AG09309 (cell line): Measurements from ENCODE around the gene GLP1R.

Experiments
- DNase-seq: peaks from one replicate; pipeline ENCODE4 v3.0.0-alpha.2; 2010; ENCODE audit warnings: low read depth
- H3K4me3 ChIP-seq: 2 replicates; pipeline ENCODE4 v1.5.1; 2011; ENCODE audit warnings: mild to moderate bottlenecking, low read depth, low read length, moderate library complexity; ENCODE audit not compliant: control insufficient read depth
- CTCF ChIP-seq: IDR thresholded peaks from 2 replicates; pipeline ENCODE4 v1.5.1; 2011; ENCODE audit warnings: mild to moderate bottlenecking, low read depth, low read length, inconsistent platforms; ENCODE audit not compliant: insufficient read depth, control insufficient read depth; ENCODE audit errors: missing control alignments

The GLP1R gene

GRCh38 chr6:39056681-39057080 lies 8.1 kb downstream of the GLP1R start:
- no peak for TF ChIP-seq CTCF
- DNase-seq = no peak
- H3K4me3 ChIP-seq = no peak overlapping the region

GRCh38 chr6:39057251-39058155 lies 8.9 kb downstream of the GLP1R start:
- no peak for TF ChIP-seq CTCF
- DNase-seq = no peak
- no peak overlapping the region for H3K4me3 ChIP-seq

GRCh38 chr6:39058471-39059147 lies 10.0 kb downstream of the GLP1R start:
- no peak for TF ChIP-seq CTCF
- no peak overlapping the region for H3K4me3 ChIP-seq
- no peak for DNase-seq

GRCh38 chr6:39059496-39060310 lies 11.1 kb downstream of the GLP1R start:
- TF ChIP-seq CTCF = no peak
- DNase-seq = no peak

GRCh38 chr6:39060467-39061160 lies 12.0 kb downstream of the GLP1R start:
- TF ChIP-seq CTCF = no peak

More at GRCh38 chr6:39059496-39060310, 11.1 kb downstream of the GLP1R start:
- H3K4me3 ChIP-seq = no peak overlapping the region

GRCh38 chr6:39061182-39061581 lies 12.6 kb downstream of the GLP1R start:
- TF ChIP-seq CTCF = no peak
- H3K4me3 ChIP-seq = no peak overlapping the region
- no peak for DNase-seq

More at GRCh38 chr6:39060467-39061160, 12.0 kb downstream of the GLP1R start:
- no peak for DNase-seq
- no peak overlapping the region for H3K4me3 ChIP-seq
